Jurkat, Clone E6-1 (cell line): ENCODE data around the gene GTF2E1.

Experiments
- DNase-seq: peaks from one replicate; pipeline ENCODE4 v3.0.0-alpha.2; 2011; ENCODE audit warnings: low read depth, low spot score
- H3K4me3 ChIP-seq: 2 replicates; pipeline ENCODE4 v1.5.1; 2011; ENCODE audit warnings: mild to moderate bottlenecking, low read length, control low read depth, moderate library complexity

GTF2E1 gene

DNA sequence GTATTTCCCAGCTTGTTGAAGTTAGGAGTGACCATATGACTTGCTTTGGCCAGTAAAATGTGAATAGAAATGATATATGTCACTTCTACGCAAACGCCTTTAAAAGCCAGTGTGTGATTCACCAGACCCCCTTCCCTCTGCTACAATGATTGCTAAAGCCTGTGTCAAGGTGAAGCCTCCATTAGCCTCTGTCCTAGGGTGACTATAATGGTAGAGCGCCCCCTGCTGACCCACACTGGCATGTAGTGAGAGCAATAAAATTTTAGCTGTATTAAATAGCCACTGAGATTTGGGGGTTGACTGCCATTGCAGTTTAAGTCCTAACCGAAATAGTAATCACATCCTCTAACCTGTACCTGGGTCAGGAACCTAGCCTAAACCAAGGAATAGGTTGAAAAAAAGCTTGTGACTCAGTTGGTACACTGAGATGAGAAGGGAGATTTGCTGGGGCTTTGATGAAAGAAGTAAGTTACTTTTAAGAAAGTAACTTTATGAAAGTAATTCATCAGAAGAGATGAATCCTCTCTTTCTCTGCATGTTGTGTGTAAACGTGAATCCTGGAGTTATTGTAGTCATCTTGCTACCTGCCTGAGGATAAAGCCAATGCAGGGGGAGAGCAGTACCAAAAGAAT is 52.6 kb downstream of the GTF2E1 start:
- H3K4me3 ChIP-seq: no peak overlapping the region
- DNase-seq: peak; percentile 63

DNA sequence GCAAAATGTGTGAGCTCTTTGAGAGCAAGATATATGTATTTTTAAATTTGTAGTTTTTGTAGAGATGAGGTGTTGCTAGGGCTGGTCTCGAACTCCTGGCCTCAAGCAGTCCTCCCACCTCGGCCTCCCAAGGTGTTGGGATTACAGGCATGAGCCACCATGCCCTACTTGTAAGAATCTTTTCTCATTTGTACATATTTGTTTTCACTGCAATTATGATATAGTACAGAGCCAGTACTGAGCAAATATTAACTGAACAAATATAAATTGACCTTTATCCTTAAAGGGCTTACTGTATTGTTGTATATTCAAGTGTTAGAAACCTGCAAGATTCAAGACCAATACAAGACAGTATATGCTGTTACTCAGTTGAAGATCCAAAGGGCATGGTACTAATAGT is 53.4 kb downstream of the GTF2E1 start:
- no peak for DNase-seq
- no peak overlapping the region for H3K4me3 ChIP-seq

DNA sequence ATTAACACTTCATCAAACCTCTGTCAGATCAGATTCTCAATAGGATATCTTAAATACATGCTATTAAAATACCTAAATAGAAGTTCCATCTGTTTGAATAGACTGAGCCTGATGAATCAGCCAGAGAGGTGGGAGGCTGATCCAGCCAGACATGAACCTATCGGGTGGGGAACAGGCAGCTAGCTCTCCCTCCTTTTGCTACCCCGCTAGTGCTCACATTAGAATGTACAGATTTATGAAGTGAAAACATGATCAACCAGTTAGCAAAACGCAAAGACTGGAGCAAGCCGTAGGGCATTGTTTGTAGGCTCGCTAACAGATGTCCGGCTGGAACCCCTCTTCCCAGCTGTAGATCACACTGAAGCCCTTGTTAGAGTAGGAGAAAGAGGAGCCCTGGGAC is 54.4 kb downstream of the GTF2E1 start:
- H3K4me3 ChIP-seq: no peak overlapping the region
- no peak for DNase-seq

DNA sequence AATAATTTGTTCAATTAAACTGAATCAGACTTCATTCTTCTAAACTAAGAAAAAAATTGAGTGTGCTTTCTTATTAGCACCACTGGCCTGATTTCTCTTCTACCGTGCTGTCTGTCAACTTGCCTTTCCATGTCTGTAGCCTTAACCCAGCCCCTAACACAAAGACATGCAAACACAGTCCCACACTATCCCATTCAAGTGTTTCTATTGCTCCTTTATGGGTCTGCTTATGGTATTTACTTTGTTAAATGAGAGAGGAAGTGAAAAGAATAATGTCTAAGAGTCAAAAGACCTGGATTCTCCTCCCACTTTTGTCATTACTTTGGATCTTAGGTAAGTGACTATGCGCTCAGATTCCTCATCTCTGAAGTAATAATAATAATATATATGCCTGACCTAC is 55.3 kb downstream of the GTF2E1 start:
- DNase-seq: no peak
- no peak overlapping the region for H3K4me3 ChIP-seq

DNA sequence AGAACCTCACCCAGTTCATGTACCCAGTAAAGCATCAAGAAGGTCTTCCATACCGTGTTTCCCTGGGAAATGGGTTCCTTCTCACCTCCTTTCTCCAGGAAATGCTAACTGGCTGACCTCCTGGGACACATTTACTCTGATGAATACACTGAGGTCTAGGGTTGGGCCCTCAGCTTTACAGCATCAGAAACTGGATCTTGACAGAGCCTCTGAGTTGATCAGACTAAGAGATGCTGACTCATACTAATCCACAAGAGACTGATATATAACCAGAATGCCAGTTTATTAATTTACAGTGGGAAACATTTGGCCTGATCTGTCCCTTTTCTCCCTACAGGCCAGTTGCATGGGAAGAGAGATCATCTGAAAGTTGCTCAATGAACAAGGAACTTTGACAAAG is 55.8 kb downstream of the GTF2E1 start:
- H3K4me3 ChIP-seq: no peak overlapping the region
- no peak for DNase-seq

DNA sequence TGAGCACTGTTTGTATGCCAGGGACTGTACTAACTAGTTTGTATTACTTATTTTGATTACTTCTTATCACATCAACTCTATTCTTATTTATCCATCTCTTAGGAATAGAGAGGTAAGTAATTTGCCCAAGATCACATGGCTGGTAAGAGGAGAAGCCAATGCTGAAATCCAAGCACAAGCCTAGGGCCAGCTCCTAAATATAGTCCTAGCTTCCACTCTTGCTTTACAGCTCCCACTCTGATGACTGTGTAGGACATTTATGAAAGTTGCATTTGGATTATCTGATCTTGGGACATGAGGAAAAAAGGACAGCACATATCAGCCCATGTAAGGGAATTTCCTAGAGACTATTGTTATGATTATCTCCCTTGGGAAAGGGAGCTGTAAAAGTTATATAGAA is 58.1 kb downstream of the GTF2E1 start:
- H3K4me3 ChIP-seq: no peak overlapping the region
- no peak for DNase-seq

DNA sequence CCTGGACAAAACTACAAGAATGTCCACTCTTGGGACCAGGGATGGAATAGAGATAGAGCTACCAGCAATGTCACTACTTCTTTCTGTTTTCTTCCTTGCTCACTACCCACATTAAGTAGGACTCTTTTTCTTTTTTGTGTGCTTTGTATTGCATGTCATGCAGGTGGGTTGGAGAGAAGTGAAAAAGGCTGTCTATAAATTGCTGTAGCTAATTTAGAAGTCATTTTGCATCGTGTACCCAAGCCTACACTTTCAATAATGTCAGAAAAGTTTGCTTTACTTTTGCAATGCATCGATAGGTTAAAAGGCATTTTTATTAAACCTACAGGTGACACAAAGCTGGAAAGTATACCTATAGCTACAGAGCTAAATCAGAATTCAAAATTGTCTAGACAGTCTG is 58.9 kb downstream of the GTF2E1 start:
- no peak overlapping the region for H3K4me3 ChIP-seq
- no peak for DNase-seq

DNA sequence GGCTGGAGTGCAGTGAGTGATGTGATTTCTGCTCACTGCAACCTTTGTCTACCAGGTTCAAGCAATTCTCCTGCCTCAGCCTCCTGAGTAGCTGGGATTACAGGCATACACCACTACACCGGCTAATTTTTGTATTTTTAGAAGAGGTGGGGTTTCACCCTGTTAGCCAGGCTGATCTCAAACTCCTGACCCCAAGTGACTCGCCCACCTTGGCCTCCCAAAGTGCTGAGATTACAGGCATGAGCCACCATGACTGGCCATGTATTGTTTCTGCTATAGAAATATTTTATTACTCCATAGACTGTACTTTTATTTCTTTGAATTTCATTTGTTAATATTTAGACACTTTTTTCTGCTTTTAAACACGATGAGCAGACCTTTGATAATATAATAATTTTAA is 60.4 kb downstream of the GTF2E1 start:
- no peak overlapping the region for H3K4me3 ChIP-seq
- DNase-seq: no peak

DNA sequence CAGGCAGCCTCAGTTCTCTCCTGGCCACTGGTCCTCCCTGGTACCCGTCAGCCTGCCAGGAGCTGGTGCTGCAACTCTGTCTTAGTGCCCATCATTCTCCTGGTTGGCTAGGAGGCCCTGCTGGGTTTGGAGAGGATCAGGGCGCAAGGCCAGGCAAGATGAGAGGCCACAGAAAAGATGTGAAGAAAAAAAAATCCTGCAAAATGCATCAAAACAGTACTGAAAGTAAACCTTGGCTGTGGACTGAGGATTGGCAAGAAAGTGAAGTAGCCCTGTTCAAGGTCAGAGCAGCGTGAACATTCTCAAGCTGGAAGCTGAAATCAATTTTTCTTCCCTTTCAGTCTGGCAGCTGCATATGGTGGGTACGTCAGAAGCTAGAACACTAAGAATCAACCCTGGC is 74.2 kb downstream of the GTF2E1 start:
- H3K4me3 ChIP-seq: no peak overlapping the region
- DNase-seq: no peak

DNA sequence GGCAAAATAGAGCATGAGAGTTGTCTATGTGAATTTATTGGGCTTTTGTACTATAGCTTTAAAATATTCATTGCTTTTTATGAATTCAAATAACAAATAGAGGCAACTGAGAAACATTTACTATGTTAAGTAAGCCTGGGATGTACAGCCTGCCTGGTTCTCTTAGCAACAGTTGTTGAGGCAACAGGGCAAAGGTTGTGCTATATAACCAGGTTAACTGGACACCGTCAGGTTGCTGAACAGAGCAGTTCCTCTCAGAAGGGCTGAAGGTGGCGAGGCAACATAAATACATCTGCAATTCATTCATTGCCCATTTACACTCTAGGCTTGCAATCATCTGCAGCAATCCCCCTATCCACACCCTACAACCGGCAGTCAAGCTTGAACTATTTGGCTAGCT is 78.2 kb downstream of the GTF2E1 start:
- no peak overlapping the region for H3K4me3 ChIP-seq
- DNase-seq: no peak

DNA sequence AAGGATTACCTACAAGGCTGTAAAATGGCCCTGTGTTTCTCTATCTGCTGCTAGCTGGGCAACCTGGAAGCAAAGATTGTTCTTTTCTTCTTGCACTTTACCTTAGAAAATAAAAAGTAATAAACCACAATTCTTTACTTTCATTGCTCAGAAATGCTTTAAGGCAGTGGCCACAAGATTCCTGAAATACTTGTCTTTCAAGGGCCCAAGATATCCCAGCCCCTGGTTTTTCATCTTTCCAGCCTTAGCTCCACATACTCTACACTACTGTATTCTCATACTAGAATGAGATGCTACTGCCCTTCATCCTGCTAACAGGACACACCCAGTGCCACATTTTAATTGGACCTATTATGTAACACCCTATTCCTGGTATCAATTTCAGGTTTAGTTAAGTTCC is 78.9 kb downstream of the GTF2E1 start:
- DNase-seq: no peak
- no peak overlapping the region for H3K4me3 ChIP-seq

DNA sequence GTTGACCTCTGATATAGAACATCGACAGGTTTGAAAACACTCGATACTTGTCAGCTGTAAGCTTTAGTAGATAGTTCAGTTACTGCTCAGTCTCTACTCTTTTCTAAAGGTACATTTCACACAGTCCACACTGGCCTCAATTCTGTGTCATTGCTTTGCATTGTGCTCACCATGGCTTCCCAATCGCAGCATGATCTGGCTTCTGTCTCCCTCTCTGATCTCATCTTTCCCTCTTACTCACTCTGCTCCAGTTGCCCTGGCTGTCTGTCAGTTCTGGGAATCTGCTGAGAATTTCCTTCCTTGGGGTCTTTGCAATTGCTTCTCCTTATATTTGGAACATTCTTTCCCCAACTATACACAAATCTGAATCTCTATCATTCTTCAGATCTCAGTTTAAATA is 80.6 kb downstream of the GTF2E1 start:
- DNase-seq: no peak
- H3K4me3 ChIP-seq: no peak overlapping the region

DNA sequence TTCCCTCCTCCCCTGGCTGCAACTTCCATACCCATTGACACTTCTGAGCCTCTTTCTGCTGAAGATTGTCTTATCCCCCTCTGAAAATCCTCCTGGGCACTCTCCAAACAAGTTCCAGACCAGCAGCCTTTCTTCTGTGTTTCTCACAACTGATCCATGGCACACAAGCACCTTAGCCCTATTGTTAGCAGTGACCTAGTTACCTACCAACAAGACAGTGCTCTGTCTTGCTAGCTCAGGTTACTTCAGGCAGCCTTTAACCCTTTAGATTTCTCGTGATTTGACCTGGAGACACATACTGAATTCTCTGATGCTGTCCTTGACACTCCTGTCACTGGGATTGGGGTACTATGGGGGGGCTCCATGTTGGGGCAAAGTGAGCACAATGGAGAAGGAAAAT is 82.1 kb downstream of the GTF2E1 start:
- H3K4me3 ChIP-seq: no peak overlapping the region
- no peak for DNase-seq

DNA sequence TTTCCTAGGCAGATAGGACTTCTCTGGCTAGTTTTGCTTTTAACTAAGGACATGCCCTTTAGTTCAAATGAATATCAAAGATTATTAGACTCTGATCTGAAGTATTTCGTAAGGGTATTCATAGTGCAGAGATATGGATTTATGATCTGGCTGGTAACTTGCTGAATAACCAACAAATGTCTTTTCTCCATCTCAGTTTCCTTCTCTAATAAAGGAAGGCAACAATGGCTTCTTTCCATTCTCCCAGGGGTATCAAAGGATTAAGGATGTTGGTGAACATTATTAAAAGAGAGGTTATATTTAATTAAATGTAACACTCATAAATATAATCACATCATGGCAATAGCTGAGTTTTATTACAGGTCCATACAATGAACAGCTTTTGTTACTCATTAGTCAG is 86.3 kb downstream of the GTF2E1 start:
- H3K4me3 ChIP-seq: no peak overlapping the region
- DNase-seq: no peak

DNA sequence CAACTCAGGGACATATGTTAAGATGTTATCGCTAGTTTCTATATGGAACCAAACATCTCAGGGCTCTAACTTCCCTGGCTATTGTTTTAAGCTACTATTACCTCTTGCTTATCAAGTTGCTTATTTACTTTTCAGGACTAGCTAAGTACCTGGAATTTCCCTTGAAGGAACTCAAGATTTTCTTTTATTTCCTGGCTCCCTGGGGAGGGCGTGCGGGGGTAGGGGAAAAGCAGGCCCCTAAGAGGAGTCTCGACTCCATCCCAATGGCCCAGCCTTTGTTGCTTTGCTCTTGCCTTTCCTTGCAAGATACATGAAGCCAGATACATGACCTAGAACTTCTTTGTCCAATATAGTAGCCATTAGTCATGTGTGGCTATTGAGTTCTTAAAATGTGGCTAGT is 88.5 kb downstream of the GTF2E1 start:
- H3K4me3 ChIP-seq: no peak overlapping the region
- DNase-seq: no peak
